NOMO-1 (cell line): ENCODE measurements around the gene DPCD.

Source experiments
- DNase-seq, 2 experiments: peaks; one replicate each; lab custom pipeline; 2025; ENCODE audit not compliant: unreplicated experiment in 2 of 2; lab: John Stamatoyannopoulos, UW

DPCD gene

DNA sequence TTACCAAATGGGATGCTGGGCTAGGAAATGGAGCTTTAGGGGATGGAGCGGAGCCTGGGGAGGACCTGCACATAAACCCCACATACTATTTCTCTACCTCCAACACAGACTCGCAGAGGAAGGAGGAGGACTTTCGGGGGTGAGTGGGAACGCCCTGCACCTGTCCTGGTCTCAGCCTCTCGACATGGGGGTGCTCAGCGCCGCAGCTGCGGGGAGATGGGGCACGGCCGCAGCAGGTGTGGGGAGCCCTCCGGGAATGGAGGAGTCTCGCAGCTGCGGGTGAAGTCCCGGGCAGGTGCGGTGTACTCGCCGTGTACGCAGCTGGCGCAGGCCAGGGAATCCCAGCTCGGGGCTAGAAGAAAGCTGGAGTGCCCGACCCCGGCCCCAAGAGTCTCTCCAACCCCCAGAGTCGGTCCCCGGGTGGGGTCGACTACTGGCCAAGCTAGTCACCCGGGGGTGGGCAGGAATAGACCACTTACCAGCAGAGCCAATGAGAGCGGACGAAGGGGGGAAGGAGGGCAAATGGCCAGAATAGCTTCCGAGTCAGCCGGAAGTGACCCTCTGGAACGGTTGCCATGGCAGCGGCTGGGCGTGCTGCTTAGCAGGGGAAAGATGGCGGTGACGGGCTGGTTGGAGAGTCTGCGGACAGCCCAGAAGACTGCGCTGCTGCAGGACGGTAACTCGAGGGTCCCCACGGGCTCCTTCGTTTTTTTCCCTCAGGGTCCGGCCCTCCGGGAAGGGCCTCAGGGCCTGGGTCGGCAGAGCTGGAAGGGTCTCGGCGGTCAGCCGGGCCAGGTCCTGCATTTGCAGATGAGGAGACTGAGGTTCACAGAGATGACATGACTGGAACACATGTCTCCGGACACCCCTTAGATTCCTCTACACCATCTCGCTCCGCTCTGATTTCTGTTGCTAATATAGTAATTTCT, at the start of gene DPCD, which contains the start of gene POLL:
Gene DPCD, plus strand, starts transcription at position 597 of the 929 bp plus-strand sequence. Its CDS starts 16 bp downstream, at position 613.
Gene POLL, minus strand, starts transcription at position 533 of the 929 bp plus-strand sequence. CDS start 897 bp downstream, outside the sequence.
- peak; percentile 88 to 92 for DNase-seq

DNA sequence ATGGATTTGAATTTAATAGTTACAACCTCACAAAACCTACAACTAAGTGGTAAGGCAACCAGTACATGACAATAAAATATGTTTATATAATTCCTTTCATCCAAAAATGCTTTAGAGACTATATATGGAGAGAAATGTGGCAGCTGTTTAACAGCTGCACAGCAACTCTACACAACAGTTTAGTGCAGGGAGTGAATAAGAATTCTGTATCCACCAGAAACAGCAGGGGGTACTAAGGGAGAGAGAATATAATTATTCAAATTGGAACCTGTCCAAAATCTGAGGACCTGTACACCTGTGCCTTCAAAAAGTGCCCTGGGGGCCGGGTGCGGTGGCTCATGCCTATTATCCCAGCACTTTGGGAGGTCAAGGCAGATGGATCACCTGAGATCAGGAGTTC, 49.7 kb upstream of the DPCD start:
- DNase-seq: no peak

DNA sequence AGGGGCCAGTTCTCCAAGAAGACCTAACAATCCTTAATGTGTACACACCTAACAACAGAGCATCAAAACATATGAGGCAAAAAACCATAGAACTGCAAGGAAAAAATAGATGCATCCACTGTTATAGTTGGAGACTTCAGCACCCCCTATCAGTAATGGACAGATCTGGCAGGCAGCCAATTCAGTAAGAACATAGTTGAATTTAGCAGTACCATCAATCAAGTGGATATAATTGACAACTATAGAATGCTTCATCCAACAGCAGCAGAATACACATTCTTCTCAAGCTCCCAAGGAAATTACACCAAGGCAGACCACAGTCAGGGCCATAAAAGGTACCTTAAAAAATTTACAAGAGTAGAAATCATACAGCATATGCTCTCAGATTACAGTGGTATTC, 42.2 kb upstream of the DPCD start:
- no peak for DNase-seq

DNA sequence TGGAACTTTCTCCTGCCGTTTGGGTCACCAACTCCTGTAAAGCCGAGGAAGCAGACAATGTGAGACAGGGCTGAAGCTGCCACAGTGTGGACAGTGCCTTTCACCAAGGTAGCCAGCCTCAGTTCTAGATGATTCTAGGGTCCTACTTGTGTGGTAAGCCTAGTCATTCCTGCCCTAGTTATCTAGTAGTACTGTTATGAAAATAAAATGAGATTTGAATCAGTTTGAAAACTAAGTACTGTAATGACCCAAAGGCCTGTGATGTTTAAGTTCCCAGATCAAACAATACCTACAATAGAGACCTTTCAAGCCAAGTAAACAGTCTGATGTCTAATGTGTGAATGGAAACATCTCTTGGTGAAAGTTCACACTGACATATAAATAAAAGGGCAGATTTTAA, 37.2 kb upstream of the DPCD start:
- no peak for DNase-seq

DNA sequence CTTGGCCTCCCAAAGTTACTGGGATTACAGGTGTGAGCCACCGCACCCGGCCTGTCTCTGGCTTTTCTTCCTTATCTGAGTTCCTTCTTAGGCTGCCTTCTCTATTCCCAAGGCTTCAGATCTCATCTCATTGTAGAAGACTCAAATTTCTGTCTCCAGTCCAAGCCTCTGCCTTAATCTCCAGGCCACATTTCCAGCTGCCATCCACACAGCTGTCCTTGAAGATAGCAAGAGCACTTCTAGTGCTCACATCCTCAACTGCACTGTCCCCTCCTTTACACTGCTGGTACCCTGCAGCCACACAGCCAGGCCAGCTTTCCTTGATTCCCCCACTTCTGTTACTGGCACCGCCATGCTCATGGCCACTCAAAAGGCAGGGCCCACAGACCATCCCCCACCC, 35.7 kb upstream of the DPCD start:
- no peak for DNase-seq

DNA sequence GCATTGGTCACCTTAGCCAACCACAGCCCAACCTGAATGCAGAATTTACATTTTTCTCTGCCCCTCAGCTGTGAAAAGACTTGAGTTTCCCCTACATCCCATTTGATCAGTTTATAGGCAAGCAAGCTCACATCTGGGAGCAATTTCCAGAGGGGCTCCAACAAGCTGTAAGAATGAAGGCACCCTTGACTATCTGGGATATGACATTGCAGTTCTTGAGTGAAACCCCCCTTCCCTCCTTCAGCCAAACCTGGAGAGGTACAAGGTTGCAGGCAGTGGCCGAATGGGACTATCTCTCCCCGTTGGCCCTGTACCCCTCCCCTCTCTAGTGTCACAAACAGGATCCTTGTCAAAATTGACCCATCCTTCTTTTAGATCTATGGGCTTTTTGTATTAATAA, 30.6 kb upstream of the DPCD start:
- no peak for DNase-seq

DNA sequence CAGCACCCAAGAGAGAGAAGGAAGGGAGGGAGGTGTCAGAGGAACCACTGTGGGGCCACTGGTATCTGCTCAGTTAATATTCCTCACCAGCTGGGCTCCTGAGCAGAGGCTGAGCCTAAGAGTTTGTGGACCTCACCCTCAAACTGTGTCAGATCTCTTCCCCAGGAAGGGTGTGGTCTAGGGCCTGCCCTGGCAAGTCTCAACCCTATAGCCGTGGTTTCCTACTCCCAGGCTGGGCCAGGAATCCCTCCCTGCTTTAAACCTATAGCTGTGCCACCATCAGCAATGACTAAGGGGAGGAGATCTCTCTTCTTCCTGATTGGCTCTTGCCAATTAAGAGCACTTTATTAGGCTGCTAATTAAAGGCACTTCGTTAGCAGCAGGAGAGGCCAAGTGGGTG, 29.9 kb upstream of the DPCD start:
- DNase-seq: peak; percentile 60 to 65

DNA sequence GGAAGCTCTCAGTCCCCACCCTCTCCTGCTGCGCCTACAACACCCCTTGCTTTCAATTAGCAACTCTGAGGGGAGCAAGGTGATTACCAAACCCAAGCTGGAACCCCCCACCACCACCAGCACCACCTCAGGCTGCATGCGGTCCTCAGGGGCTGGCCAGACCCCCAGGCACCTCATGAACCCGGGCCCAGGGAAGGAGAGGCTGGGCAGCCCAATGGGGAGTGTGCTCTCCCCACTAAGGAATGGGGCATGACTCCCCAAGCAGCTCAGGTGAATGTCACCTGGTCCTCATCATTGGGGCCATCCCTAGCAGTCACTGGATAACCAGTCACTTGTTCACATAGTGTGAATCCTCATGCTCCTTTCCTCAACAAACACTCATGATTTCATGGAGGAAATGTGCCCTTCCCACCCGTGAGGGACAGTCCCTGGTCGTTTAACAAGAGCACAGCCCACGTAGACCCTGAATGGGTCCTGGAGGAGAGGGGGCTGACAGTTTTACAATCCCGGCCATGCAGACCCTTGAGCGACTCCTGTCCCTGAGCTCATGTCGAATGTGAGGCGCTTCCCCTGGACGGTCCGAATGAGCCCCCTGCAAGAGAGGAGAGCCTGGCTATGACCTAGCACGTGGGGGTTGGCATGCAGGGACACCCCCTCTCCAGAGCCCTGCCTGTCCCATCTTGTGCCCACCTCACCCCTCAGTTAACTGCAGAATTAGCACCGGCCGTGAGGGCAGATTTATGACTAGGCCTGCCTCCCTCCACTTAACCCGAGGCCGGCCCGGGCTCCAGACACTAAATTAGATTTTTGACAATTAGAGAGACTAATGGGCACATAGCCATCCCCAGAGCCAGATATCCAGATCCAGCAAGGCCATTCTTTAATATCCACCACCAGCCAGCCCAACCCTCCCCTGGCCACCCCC, 29.2 kb upstream of the DPCD start:
- no peak for DNase-seq

DNA sequence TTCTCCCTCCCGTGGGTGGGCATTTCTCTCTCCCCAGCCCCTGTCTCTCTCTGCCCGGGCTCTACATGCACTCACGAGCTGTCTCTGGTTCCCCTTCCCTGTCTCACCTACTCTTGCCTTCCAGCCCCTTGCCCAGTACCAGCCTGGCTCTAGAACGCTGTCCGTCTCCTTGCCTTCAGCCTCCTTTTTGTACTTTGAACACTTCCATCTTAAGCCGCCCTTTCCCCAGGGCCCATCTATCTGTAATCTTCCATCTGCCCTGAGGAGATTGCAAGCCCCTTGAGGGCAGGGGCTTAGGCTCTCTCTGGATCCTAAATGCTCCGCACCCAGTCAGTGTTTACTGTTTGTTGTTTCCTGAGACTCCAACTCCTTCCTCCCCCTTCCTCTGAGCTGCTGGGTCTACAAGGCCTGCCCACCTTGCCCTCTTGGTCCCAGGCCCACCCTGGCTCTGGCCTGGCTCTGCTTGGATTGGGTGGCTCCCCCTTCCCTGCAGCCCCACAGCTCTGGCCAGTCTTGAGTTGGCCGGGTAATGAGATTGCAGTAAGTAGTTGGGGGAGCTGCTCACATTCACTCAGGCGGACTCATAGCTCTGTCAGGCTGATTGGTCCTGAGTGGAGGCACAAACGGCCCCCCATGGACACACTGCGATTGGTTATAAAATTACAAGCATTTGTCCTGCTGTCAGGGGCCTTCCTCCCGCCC, 28.4 kb upstream of the DPCD start:
- DNase-seq: no peak

DNA sequence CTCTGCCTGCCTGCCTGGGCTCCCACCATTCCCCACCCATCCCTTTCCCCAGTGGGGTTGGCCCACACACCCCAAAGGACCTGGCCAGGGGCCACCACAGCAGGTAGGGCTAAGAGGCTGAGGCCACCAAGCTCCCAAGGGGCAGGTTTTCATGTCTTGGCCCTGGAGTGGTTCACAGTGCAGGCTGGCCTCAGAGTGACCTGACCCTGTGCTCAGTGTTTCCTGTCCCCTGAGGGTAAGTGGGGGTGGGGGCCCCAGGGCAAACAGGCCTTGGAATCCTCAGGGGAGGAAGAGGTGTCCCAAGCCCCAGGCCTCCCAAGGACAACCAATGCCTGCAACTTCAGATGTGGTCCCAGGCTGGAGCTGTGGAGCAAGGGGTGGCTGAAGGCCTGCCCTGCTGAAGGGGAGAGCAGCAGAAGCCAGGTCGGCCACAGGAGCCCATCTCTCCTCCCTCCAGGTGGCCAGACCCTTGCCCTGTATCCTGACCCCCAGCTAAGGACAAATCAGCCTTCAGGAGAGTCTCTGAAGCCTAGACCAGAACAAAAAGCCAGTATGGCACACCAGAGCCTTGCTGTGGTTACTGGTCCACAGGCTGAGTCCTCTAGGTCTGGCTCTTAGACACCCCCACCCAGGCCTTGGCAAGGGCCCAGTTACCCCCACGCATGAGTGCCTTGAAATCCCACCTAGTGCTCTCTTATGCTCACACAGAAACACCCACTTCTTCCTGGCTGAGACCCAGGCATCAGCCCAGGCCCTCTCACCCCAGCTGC, 27.6 kb upstream of the DPCD start:
- no peak for DNase-seq

DNA sequence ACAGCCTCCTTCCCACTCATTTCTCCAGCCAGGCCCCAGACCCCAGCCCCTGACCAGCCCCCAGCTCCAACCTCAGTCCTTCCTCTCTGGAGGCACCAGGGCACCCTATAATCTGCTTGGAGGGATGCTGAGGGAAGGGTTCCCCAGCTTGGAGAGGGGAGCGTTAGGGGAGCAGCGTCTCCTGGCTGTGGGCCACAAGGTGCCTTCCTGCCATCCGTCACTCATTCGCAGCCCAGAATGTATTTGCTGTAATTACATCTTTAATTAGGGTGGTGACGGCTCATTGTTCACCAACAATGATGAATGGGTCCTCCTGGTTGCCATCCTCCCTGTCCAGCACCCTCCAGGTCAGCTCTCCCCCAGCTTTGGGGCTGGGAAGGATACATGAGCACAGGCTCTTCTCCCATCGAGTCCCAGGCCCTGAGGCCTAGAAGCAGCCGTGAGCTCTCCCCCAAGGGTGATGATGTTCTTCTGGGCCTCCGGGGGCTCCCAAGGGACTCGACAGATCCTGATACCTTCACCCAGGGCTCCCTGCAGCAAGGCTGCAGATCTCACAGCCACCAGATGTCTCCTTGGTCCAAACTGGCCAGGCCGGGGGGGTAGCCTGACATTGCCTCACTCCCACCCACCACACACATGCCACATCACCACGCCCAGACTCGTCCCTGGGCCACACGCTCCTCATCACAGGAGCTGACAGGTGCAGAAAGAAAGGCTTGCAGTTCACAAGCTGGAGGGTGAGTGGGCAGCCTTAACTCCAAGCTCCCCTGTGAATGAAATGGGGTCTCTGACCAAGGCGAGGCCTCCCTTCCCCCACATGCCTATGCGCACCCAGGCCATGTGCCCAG, 26.8 kb upstream of the DPCD start:
- DNase-seq: no peak

DNA sequence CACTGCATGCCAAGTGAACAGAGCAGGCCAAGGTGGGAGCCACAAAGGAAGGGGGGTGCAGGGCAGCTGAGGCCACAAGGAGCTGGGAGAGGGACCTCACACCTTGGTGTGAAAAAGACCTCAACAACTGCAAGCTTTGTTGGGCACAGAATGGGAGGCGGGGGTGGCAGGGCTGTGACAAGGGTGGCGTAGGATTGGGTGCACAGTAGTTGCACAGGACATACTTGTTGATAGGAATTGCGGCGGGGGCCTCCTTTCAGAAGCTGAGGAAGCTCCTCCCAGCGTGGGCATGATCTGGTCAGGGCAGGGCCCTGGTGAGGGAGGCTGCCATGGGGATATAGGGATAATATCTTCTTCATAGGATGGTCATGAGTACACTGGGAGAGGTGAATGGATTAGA, 25.9 kb upstream of the DPCD start:
- no peak for DNase-seq

DNA sequence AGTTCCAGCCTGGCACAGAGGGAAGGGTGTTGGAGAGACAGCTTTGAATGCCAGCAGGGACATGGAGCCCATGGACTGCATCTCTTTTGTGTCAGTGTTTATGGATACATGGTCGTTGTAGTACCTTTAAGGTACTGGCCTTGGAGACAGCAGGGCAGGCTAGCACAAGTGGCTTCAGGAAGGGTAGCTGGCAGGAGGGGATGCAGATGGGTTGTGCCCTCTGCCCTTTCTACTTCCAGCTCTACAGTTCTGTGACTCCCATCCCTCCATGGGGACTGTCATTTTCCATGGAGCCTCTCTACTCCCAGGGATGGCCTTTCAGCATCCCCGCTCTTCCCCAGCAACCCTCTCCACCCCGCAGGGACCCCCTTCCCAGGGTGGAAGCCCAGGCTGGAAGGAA, 25.1 kb upstream of the DPCD start:
- DNase-seq: no peak

DNA sequence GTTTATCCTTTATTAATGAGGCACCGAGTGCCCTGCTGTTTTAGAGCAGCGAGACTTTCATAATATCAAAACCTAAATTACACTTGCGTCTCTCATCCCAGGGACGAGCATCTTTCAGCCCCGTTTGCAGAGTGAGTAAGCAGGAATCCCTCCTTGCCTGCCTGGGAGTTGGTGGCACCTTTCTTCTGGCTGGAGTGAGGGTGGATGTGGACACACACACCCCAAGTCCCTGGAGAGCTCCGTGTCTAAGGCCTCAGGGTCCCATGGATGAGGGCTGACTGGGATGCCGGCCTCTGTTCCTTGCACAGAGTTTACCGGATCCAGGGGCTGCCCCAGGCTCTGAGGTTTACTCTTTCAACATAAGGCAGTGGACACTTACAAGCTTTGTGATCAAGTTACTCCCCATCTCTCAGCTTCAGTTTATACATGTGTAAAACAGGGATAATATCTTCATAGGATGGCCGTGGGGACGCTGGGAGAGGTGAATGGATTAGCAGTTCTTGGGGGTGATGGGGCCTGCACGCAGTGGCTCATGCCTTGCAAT, 24.6 kb upstream of the DPCD start:
- no peak for DNase-seq

DNA sequence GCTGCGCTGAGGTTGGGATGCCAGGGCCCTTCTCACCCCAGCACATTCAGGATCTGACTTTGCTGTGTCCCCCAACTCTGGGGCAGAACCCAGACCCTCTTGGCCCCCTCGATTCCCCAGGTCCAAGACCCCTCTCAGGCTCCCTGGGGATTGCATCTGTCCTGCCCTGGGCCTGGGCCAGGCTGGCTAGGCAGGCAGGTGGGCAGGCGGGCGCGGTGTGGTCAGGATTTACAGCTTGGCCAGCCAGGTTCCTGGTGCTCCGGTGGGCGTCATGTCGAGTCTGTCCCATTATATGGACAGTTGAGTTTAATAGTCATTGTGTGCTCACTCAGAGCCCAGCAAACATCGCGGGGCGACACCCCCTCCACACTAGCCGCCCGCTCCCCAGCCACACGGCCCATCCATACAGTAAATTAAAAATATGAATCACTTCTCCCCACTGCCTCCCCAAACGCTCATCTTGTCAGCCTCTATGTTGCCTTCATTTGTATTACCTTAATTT, 23.6 kb upstream of the DPCD start:
- no peak for DNase-seq

DNA sequence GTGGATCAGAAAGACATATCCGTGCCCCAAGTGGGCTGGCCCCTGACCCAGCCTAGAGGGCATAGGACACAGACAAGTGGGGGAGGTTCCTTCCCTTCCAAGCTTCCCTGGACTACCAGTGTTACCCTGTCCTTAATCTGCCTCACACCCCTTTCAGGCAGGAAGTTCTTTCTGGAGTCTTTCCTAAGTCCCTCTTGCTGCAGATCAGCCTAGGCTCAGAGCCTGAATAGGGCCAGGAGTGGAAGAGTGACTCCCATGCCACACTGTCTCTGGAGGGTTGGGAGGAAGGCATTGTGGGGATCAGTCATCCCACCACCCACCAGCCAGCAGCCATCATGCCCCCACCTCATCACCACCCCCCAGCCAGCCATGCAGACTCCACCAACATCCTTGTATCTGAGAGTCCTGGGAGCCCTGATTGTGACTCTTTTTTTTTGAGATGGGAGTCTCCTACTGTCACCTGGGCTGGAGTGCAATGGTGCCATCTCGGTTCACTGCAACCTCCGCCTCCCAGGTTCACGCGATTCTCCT, 22.7 kb upstream of the DPCD start:
- no peak for DNase-seq

DNA sequence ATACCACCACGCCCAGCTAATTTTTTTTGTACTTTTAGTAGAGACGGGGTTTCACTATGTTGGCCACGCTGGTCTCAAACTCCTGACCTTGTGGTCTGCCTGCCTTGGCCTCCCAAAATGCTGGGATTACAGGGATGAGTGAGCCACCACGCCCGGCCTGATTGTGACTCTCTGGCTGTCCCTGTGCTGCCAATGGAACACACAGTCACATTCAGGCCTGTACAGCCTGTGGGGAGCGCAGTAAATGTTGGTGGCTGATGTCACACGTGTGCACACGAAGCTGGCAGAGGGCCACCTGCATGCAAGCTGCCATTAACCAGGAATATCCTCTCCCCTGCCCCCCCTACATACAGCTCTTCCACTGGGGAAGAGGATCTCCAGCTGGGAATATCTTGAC, 22.2 kb upstream of the DPCD start:
- no peak for DNase-seq

DNA sequence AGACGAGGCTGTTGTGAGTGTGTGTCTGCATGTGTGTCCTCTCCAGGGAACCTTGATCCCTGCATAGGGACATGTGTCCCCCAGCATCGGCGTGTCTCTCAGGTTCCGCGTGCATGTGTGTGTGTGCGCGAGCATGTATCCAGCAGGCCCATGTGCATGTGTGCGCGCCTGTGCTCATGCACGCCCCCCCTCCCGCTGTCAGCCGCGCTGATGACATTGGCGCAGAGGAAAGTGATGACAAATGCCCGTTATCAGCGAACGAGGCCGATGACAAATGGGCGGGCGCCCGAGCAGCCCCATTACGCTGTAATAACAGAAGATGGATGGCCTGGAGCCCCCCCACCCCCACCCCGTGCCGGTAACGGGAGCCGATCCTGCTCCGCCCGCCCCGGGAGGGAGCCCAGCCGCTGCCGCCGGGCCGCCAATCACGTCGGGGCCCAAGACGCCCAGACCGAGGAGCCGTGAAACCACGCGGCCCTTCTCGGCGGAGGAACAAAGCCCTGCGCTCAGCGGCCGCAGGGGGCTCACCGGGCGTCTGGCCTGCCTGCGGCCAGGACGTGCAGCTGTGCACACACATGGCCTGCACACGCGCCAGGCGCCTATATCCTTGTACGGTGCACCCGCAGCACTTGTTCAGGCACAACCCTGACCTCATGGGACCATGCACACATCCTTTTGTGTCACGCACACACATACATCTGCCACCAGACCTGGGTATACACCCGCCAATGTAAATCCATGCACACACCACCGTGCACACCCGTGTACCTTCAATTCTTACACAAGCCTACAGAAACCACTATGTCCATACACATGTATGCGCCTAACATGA, 21.6 kb upstream of the DPCD start:
- DNase-seq: no peak
